Osteocyte (in vitro differentiated cells): Measurements from ENCODE around the gene LGI4. TPM values are rescaled to one million over a fixed set of nuclear protein-coding genes. Genes with fewer than 3 reads are reported as not detected.
A peak's percentile ranks its signal among the peaks of the same experiment; 100 is the strongest.
"Not testable (repeated sequence)": the region's sequence is repeated elsewhere in the genome, so short reads cannot be mapped to it uniquely, and the experiment has no call there.

Source experiments
- DNase-seq: peaks from one replicate; pipeline ENCODE4 v3.0.0; 2021; ENCODE audit warnings: mixed read lengths; ENCODE audit not compliant: unreplicated experiment; ENCODE audit errors: extremely low spot score
- H3K27ac Mint-ChIP-seq: one replicate; pipeline ENCODE4 v1.8.0; 2021; ENCODE audit warnings: mild to moderate bottlenecking, mixed read lengths; ENCODE audit not compliant: unreplicated experiment
- H3K27me3 Mint-ChIP-seq: one replicate; pipeline ENCODE4 v1.8.0; 2021; ENCODE audit warnings: mixed read lengths; ENCODE audit not compliant: unreplicated experiment
- H3K36me3 Mint-ChIP-seq: one replicate; pipeline ENCODE4 v1.8.0; 2021; ENCODE audit warnings: mixed read lengths; ENCODE audit not compliant: unreplicated experiment
- H3K4me1 Mint-ChIP-seq: one replicate; pipeline ENCODE4 v1.8.0; 2021; ENCODE audit warnings: mixed read lengths; ENCODE audit not compliant: unreplicated experiment
- H3K4me3 Mint-ChIP-seq: one replicate; pipeline ENCODE4 v1.8.0; 2021; ENCODE audit warnings: mild to moderate bottlenecking, moderate library complexity, mixed read lengths; ENCODE audit not compliant: unreplicated experiment
- H3K9me3 Mint-ChIP-seq: one replicate; pipeline ENCODE4 v1.8.0; 2021; ENCODE audit warnings: mixed read lengths; ENCODE audit not compliant: unreplicated experiment
- total RNA-seq: library from RNA; stranded (reverse); gene quantifications from 2 replicates; pipeline ENCODE4 v1.2.1, GENCODE V29; 2021
- TF ChIP-seq, protein P1 (sequence below): fragments of 200-600 bp; sonication (generic); IDR thresholded peaks from 2 replicates; pipeline ENCODE4 v1.5.0; 2021; ENCODE audit warnings: antibody characterized with exemption, mild to moderate bottlenecking, moderate library complexity

LGI4 gene
- total RNA-seq, 1 donor from 2014 or later: 0.32 TPM

DNA sequence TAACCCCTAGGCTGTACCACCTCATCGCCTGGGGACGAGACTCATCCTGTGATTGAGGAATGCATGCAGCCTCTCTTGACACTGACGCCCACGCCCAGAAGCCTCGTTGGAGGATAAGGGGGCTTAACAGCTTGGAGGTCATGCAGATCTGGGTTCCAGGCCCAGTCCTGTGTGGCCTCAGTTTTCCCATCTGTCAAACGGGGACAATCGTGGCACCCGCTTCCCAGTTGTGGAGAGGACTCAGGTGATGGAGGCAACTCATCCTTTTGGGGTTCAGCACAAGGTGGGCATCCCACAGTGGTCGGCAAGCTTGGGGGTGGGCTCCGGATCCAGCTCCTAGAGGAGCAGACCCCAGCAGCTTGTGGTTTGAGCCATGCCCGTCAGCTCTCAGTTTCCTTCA, 1.4 kb upstream of the LGI4 start:
- Mint-ChIP-seq H3K4me1 (peaks cover 22% of the 10 kb centered on the region), H3K36me3 (no peaks in the 10 kb centered on the region), H3K27ac (no peak overlapping the region), H3K27me3 (peaks cover 15% of the 10 kb centered on the region), H3K9me3 (no peaks in the 10 kb centered on the region), H3K4me3 (no peak overlapping the region)
- TF ChIP-seq, protein P1, sequence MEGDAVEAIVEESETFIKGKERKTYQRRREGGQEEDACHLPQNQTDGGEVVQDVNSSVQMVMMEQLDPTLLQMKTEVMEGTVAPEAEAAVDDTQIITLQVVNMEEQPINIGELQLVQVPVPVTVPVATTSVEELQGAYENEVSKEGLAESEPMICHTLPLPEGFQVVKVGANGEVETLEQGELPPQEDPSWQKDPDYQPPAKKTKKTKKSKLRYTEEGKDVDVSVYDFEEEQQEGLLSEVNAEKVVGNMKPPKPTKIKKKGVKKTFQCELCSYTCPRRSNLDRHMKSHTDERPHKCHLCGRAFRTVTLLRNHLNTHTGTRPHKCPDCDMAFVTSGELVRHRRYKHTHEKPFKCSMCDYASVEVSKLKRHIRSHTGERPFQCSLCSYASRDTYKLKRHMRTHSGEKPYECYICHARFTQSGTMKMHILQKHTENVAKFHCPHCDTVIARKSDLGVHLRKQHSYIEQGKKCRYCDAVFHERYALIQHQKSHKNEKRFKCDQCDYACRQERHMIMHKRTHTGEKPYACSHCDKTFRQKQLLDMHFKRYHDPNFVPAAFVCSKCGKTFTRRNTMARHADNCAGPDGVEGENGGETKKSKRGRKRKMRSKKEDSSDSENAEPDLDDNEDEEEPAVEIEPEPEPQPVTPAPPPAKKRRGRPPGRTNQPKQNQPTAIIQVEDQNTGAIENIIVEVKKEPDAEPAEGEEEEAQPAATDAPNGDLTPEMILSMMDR: no peak
- DNase-seq: no peak

DNA sequence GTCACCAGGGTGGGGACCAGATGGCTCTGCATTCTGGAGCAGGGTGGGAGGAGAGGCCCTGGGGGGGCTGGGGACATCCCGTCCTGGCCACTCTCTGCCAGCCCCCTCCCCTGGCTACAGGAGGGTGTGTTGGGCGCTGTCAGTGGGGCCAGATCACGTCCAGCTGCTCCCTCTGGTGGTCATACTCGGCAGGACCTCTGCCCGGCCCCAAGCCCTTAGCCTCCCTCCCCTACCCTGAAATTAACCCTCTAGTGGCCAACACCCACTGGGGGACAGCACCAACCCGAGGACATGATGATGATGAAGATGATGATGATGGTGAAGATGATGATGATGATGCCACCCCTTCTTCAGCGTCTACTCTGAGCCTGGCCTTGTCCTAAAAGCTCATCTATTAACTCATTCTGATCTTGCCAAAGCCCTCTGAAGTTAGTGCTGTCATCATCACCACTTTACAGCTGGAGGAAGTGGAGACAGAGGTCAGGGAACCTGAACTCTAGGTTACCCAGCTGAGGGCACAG, 590 bp upstream of the LGI4 start:
- Mint-ChIP-seq H3K36me3 (no peaks in the 10 kb centered on the region), H3K4me1 (peaks cover 17% of the 10 kb centered on the region), H3K27ac (no peak overlapping the region), H3K9me3 (no peaks in the 10 kb centered on the region), H3K27me3 (peaks cover 16% of the 10 kb centered on the region), H3K4me3 (no peak overlapping the region)
- DNase-seq: no peak
- TF ChIP-seq, protein P1: peak; percentile 94

DNA sequence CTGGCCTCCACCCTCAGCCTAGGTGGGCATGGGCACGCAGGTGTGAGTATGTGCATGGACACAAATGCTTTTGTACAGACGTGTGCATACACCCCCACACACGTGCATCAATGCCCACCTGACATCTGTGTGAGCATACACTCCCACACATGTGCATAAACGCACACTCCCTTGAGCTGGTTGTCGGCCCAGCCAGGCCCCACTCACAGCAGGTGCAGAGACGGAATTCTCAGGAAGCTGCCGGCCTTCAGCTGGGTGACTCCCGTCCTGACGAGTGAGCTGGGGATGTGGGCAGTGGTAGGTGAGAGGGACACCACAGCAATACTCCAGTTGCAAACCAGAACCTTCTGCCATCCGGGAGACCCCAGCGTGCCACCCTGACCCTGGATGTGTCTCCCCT, 1.0 kb downstream of the LGI4 start:
- Mint-ChIP-seq H3K27me3 (peaks cover 18% of the 10 kb centered on the region), H3K4me1 (peaks cover 6% of the 10 kb centered on the region), H3K27ac (no peak overlapping the region), H3K4me3 (no peak overlapping the region), H3K9me3 (no peaks in the 10 kb centered on the region), H3K36me3 (no peaks in the 10 kb centered on the region)
- DNase-seq: no peak
- TF ChIP-seq, protein P1: no peak

DNA sequence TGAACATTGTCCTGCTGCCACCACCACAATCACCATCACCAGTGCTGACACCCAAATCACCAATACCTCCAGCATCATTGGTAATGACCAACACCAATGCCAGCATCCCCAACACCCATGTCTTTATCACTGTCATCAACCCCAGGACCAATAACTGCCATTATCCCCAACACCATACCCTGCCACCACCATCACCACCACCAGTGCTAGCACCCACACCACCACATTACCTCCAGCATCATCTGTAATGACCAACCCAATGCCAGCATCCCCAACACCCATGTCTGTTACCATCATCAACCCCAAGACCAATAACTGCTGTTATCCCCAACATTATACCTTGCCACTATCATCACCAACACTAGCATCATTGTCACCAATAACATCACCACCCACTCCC, 2.6 kb downstream of the LGI4 start:
- peaks cover 5% of the 10 kb centered on the region for H3K4me1 Mint-ChIP-seq
- TF ChIP-seq, protein P1: no peak
- DNase-seq: no peak
- no peaks in the 10 kb centered on the region for H3K9me3 Mint-ChIP-seq
- H3K27me3 Mint-ChIP-seq: peaks cover 20% of the 10 kb centered on the region
- H3K36me3 Mint-ChIP-seq: no peaks in the 10 kb centered on the region
- H3K27ac Mint-ChIP-seq: no peak overlapping the region
- H3K4me3 Mint-ChIP-seq: no peak overlapping the region

DNA sequence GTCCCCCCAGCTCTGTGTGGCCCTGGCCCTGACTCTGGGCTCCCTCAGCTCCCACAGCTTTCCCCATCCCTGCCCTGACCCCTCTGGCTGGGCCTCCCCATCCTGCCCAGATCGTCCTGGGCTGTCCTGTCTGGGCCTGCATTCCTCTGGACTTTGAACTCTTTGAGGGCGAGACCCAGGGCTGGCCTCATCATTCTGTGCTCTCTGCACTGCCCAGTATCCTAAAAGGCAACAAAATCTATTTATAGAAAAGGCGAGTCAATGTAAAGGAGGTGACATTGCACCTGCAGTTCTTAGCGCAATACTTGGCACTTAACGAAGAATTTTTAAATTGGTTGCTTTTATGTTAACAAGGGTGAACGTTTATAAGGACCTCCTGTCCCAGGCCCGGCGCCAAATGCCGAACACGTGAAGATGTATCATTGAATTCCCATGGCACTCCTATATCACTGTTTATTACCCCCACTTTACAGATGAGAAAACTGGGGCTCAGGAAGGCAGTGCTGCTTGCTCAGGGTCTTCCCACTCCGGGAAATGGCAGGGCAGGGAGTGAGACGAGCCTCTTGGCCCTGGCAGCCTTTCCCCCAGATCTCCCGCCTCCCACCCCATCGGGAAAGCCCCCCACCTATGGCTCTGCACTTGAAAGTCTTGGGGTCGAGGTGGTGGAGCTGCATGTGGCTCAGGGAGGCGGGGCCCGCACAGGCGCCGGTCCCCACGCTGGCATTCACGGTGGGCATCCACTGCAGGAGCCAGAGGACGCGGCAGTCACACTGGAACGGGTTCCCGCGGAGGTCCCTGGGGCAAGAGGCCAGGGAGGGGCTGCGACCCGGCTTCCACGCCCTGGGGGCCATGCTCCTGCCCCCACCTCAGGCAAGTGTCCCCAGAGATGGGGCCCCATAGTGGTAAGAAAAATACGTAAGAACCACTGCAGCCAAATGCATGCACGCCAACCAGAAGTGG, 3.8 kb downstream of the LGI4 start:
- TF ChIP-seq, protein P1: no peak
- no peaks in the 10 kb centered on the region for H3K36me3 Mint-ChIP-seq
- no peaks in the 10 kb centered on the region for H3K9me3 Mint-ChIP-seq

DNA sequence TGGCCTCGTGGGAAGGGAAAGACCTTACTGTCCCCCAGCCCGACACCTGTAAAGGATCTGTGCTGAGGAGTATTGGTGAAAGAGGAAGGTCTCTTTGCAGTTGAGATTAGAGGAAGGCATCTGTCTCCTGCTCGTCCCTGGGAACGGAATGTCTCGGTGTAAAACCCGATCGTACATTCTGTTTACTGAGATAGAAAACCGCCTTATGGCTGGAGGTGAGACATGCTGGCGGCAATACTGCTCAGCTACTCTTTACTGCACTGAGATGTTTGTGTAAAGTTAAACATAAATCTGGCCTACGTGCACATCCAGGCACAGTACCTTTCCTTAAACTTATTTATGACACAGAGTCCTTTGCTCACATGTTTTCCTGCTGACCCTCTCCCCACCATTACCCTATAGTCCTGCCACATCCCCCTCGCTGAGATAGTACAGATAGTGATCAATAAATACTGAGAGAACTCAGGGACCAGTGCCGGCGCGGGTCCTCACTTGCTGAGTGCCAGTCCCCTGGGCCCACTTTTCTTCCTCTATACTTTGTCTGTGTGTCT, 5.1 kb downstream of the LGI4 start:
- peaks cover 23% of the 10 kb centered on the region for H3K27me3 Mint-ChIP-seq
- H3K4me3 Mint-ChIP-seq, H3K4me1 Mint-ChIP-seq, DNase-seq, H3K27ac Mint-ChIP-seq, H3K9me3 Mint-ChIP-seq, H3K36me3 Mint-ChIP-seq: not testable (repeated sequence)

More for the DNA sequence above, 3.8 kb downstream of the LGI4 start:
- H3K4me1 Mint-ChIP-seq: peaks cover 7% of the 10 kb centered on the region
- H3K4me3 Mint-ChIP-seq: no peak overlapping the region
- no peak for DNase-seq
- peaks cover 20% of the 10 kb centered on the region for H3K27me3 Mint-ChIP-seq
- H3K27ac Mint-ChIP-seq: no peak overlapping the region
